Measurements from ENCODE around the gene ASF1A.

- TF ChIP-seq POLR2A (IDR thresholded peaks at IDR 0.05) (no peak), POLR2AphosphoS5 (IDR thresholded peaks at IDR 0.05) (no peak), EP300 (IDR thresholded peaks at IDR 0.05) (no peak)
- TF ChIP-seq, protein P1, sequence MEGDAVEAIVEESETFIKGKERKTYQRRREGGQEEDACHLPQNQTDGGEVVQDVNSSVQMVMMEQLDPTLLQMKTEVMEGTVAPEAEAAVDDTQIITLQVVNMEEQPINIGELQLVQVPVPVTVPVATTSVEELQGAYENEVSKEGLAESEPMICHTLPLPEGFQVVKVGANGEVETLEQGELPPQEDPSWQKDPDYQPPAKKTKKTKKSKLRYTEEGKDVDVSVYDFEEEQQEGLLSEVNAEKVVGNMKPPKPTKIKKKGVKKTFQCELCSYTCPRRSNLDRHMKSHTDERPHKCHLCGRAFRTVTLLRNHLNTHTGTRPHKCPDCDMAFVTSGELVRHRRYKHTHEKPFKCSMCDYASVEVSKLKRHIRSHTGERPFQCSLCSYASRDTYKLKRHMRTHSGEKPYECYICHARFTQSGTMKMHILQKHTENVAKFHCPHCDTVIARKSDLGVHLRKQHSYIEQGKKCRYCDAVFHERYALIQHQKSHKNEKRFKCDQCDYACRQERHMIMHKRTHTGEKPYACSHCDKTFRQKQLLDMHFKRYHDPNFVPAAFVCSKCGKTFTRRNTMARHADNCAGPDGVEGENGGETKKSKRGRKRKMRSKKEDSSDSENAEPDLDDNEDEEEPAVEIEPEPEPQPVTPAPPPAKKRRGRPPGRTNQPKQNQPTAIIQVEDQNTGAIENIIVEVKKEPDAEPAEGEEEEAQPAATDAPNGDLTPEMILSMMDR (IDR thresholded peaks at IDR 0.05), result no peak
Measured at GRCh38 chr6:118860880-118861279, 33.1 kb upstream of the ASF1A start.

Measured in stomach (tissue), 4 donors.